UCSD-AML1 (cell line): ENCODE data around the gene BRAT1.
"Not testable (repeated sequence)": the region's sequence is repeated elsewhere in the genome, so short reads cannot be mapped to it uniquely, and the experiment has no call there.

ENCODE experiments used
- DNase-seq: peaks from one replicate; lab custom pipeline; 2025; ENCODE audit not compliant: unreplicated experiment; lab: John Stamatoyannopoulos, UW

Gene BRAT1

GRCh38 chr7:2555121-2556052 lies at the start of gene BRAT1:
Gene BRAT1 (minus strand): TSS chr7:2555524. CDS start chr7:2554431, 1,093 bp downstream.
- peak; percentile 83 for DNase-seq

GRCh38 chr7:2604608-2605174 lies 49.4 kb upstream of the BRAT1 start:
- DNase-seq = no peak

DNA sequence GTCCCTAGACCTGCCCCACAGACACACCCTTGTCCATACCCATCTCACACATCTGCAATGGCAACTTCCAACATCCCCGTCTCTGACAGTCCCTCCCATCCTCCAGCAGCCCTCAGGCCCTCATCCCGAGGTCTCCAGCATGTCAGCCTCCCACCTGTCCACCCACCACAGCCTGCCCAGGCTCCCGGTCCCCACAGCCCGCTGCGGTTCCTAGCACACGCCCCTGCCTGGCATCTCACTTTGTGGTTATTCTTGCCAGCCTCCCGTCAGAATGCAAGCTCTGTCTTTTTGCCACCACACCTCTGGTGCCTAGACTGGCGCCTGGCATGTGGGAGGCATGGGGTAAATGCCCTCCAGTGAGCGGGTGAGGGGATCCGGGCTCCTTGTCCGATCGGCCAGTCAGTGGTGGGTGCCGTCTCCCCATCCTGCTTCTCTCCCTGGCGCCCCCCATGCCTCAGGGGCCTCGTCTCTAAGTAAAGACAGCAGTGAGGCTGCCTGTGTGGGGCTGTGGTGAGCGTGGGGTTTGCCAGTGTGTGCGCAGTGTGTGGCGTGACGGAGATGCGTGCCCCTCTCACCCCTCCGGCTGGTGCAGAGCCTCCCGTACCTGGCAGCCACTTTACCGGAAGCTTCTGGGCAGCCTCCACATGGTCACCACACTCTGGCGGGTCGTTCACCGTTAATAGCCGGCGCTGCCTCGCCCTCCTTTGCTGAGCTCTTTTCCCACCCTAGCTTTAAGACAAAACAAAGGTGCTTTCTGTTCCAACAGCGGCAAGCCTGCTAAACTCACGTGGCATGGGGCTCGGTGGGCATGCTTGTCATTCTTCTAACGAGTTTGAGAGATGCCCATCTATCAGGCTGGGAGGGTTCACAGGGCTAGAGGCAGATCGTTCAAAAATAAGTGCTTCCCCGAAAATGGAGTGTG lies 48.0 kb upstream of the BRAT1 start:
- DNase-seq = no peak

GRCh38 chr7:2602406-2603043 lies 47.2 kb upstream of the BRAT1 start:
- no peak for DNase-seq

DNA sequence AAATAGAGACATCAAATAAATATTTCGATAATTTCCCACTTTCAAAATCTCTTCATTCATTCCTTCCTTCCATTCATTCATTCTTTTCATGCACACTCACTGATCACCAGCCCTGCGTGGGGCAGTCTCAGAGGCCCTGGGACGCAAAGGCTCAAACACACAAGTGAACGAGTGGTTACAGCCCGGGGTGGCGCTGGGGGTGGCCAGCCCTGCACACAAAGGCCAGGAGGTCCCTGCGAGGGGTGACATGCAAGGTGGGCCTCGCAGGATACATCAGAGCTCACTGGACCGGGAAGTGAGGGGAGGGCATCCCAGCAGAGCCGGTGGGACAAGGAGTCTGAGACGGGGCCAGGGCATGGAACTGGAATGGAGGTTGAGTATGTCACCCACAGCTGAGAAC lies 46.6 kb upstream of the BRAT1 start:
- DNase-seq = no peak

GRCh38 chr7:2601065-2601464 lies 45.7 kb upstream of the BRAT1 start:
- DNase-seq = no peak

- DNase-seq = no peak
Measured at GRCh38 chr7:2598154-2598823, 43.0 kb upstream of the BRAT1 start.

GRCh38 chr7:2597273-2597640 lies 41.9 kb upstream of the BRAT1 start:
- DNase-seq = no peak

GRCh38 chr7:2596464-2597272 lies 41.3 kb upstream of the BRAT1 start:
- no peak for DNase-seq

DNA sequence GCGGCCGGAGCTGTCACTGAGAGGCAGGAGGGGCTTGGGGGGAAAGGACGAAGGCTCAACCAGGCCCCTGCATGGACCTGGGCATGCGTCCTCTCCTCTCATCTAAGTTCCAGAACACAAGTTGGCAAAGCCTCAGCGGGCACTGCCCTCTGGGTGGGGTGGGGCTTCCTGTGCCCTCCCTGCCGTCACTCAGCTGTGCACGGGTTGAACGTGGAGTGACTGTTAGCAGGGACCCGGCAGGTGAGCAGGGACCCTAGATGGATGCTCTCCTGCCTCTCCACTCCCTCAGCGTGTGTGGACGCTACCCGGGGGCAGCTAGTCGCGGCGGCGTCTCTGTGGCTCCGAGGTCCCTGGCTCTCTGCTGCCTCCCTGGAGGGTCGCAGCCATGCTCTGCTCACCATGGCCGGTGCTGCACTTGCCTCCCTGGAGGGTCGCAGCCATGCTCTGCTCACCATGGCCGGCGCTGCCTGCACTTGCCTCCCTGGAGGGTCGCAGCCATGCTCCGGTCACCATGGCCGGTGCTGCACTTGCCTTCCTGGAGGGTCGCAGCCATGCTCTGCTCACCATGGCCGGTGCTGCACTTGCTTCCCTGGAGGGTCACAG lies 40.0 kb upstream of the BRAT1 start:
- no peak for DNase-seq

DNA sequence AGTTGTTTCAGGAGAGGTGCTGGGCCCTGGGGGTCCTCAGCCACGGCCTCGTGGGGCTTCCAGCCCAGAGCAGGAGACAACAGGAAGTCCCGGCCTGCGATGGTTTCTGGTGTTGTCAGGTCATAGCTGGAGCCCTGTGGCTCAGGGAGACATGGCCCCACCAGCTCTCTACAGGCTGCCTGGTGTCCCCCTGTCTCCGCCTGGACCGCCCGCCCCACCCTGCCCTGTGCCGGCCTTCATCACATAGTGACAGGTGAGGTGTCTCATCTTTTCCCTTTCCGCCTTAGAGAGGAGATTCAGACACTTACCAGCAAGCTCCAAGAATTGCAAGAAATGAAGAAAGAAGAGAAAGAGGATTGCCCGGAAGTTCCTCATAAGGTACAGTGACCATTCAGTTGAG lies 39.3 kb upstream of the BRAT1 start:
- DNase-seq = no peak

GRCh38 chr7:2593036-2593727 lies 37.9 kb upstream of the BRAT1 start:
- DNase-seq = no peak

- DNase-seq = no peak
Measured at GRCh38 chr7:2592375-2592865, 37.1 kb upstream of the BRAT1 start.

DNA sequence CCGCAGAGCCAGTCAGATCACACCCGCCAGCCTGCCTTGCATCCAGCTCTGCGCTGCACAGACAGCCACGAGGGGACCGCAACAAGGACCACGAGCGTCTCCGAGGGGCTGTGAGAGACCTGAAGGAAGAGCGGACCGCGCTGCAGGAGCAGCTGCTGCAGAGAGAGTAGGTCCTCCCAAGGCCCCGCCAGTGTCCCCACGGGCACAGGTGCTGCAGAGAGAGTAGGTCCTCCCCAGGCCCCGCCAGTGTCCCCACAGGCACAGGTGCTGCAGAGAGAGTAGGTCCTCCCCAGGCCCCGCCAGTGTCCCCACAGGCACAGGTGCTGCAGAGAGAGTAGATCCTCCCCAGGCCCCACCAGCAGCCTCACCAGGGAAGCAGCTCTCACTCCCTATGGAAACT lies 34.6 kb upstream of the BRAT1 start:
- not testable (repeated sequence) for DNase-seq

DNA sequence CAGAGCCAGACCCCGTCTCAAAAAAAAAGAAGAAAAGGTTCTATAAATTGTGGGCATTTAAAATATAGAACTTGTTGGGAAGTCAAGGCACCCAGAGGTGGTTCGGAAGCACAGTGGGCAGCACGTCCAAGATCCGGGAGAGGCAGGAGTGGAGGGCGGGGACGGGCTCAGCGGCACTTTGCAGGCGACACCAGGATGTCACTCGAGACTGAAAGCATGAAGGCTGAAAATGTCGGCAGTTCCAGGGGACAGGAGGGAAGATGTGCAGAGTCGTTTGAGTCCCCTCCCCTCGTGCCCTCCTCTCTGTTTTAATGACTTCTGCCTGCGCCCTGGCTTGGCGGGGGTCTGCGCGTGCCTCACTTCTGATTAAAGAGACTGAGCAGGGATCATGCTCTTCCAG lies 34.0 kb upstream of the BRAT1 start:
- no peak for DNase-seq

DNA sequence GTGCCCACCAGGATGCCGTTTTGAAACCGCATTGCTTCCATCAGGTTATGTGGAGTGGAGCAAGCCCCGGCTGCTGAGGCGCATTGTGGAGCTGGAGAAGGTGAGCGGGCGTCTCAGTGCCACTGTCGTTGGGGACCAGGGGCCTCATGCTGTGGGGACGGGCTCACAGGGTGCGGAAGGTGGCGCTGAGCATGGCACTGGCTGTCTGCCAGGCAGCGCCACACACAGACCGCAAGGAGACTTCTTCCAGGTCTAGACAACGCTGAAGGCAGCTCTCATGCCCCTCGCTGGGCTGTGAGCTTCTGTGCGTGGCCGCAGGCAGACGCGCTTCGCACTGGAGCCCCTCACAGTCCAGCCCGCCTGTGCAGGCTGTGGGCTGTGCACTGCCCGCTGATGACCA lies 32.5 kb upstream of the BRAT1 start:
- no peak for DNase-seq

DNA sequence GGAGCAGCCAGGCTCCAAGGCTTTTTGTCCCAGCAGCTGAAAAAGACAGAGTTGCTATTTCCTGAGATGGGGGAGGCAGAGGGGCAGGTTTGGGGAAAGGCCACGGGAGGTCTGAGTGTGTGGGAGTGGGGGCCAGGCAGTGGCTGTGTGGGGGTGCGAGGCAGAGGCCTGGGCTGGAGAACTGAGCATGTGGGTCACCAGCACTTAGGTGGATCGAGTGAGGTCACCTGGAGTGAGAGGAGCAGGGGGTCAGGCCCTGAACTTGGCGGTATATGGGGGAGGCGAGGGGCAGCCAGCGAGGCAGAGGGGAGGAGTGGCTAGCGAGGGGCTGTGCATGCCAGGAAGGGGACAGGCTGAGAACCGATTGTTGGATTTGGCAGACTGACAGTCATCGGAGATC lies 31.8 kb upstream of the BRAT1 start:
- DNase-seq = no peak

DNA sequence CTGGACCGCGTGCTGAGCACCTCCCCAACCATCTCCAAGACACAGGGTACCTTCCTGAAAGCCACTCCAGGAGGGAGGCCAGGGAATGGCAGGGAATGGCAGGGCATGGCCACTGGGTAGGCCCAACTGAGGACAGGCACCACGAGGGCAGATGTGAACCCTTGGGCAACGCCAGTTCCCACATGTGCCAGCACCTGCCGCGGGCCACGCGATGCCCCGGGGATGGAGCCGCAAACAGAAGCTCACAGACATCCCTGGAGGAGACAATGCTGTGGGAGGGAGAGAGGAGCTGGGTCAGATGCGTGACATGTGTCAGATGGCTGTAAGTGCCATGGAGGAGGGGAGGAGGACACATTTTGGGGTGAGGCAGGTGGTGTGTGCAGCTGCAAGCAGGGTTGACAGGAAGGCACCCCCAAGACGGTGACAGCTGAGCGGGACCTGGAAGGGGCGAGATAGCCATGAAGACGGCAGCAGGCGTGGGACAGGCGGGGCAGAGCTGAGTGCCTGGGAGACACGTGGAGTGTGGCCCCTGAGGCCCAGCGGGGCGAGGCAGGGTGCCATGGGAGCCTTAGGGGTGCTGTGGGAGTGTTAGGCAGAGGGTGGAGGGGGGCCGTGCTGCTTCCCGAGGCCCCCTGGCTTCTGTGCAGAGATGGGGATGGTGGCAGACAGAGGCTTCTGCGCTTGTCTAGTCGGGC lies 31.1 kb upstream of the BRAT1 start:
- DNase-seq = no peak
